Suprapubic skin (tissue), 4 donors: ENCODE data around the gene TBC1D16.

Source experiments
- EP300 ChIP-seq: sonication (generic); formaldehyde crosslinking; IDR thresholded peaks from one replicate; pipeline ENCODE4 v1.6.1; 2017; ENCODE audit warnings: antibody characterized with exemption
- POLR2A ChIP-seq, 2 donors: fragments of 450-650 bp; IDR thresholded peaks; one replicate each; pipeline ENCODE4 v1.6.1; 2017; ENCODE audit warnings: antibody characterized with exemption in 2 of 2, mild to moderate bottlenecking in 2 of 2, moderate library complexity in 2 of 2
- POLR2AphosphoS5 ChIP-seq, 3 donors: sonication (generic); formaldehyde crosslinking; IDR thresholded peaks; one replicate each; pipeline ENCODE4 v1.6.1; 2017; ENCODE audit warnings: antibody characterized with exemption in 3 of 3
- TF ChIP-seq, protein P1 (sequence below), 2 donors: fragments of 200-600 bp in 1 of 2; fragments of 450-650 bp in 1 of 2; sonication (generic) in 1 of 2; IDR thresholded peaks; one replicate each; pipeline ENCODE4 v1.5.1; 2016 to 2019; ENCODE audit warnings: antibody characterized with exemption in 2 of 2, mild to moderate bottlenecking in 1 of 2, moderate library complexity in 1 of 2

DNA sequence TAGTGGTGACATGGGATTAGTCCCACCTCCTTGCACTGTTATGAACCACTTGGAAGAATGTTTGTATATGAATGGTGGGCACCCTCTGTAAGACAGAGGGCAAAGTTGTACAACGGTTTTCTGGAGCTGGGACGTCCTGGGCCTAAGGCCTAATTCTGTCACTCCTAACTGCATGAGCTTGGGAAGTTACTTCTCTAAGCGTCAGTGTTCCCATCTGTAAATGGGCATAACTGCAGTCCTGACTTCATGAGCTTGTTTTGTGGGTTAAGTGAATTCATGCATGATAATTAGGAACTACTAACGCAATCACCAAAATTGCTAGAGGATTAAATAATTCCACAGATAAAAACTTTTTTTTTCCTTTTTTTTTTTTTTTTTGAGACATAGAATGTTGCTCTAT, 1.8 kb downstream of the TBC1D16 start:
- TF ChIP-seq, protein P1, sequence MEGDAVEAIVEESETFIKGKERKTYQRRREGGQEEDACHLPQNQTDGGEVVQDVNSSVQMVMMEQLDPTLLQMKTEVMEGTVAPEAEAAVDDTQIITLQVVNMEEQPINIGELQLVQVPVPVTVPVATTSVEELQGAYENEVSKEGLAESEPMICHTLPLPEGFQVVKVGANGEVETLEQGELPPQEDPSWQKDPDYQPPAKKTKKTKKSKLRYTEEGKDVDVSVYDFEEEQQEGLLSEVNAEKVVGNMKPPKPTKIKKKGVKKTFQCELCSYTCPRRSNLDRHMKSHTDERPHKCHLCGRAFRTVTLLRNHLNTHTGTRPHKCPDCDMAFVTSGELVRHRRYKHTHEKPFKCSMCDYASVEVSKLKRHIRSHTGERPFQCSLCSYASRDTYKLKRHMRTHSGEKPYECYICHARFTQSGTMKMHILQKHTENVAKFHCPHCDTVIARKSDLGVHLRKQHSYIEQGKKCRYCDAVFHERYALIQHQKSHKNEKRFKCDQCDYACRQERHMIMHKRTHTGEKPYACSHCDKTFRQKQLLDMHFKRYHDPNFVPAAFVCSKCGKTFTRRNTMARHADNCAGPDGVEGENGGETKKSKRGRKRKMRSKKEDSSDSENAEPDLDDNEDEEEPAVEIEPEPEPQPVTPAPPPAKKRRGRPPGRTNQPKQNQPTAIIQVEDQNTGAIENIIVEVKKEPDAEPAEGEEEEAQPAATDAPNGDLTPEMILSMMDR (IDR thresholded peaks at IDR 0.05) = no peak
- no peak for TF ChIP-seq POLR2AphosphoS5 (IDR thresholded peaks at IDR 0.05)
- TF ChIP-seq POLR2A (IDR thresholded peaks at IDR 0.05) = no peak
- no peak for TF ChIP-seq EP300
